ENCODE data around the gene FERMT3. TPM values are rescaled to one million over a fixed set of nuclear protein-coding genes. Genes with fewer than 3 reads are reported as not detected.

Gene FERMT3
- total and polyA plus RNA-seq, 2 of the 8 experiments (the other 6 are each of a cell fraction or from before 2014, with no cell fraction given), result 1.4 to 3.7 TPM

GRCh38 chr11:64219354-64219684 is 12.8 kb downstream of the FERMT3 start:
- no peaks in the 10 kb centered on the region for H3K9me3 ChIP-seq (ENCODE audit: insufficient read depth in 2 of 2, low read depth in 1 of 2, low read length in 1 of 2)
- H3K4me3 ChIP-seq (ENCODE audit: extremely low read depth in 1 of 4, insufficient read depth in 2 of 4, low read depth in 3 of 4, low read length in 4 of 4), result no peak overlapping the region
- H2AK5ac ChIP-seq (ENCODE audit: low read depth, low read length), result no peak overlapping the region
- H2BK5ac ChIP-seq (ENCODE audit: low read depth, low read length), result no peak overlapping the region
- POLR2A ChIA-PET (ENCODE audit: partially characterized antibody), result interaction anchor here (1.0 to 14.1 kb wide), 8 partner anchors 11 to 50 kb away, joined by 3 to 253 read pairs (median 4); partner anchors contain the start of genes FERMT3, PLCB3, STIP1 and VEGFB
- H3K4me2 ChIP-seq (ENCODE audit: insufficient read depth in 1 of 2, low read depth in 2 of 2, low read length in 2 of 2), result no peak overlapping the region
- 90% methylated on average over 7 of the region's 7 CpGs; no CpG with 5 or more reads in 1 of the 2 experiments for WGBS, 2 experiments (ENCODE audit: extremely low coverage in 1 of 2, insufficient coverage in 1 of 2, insufficient read length in 1 of 2, insufficient replicate concordance in 2 of 2, low coverage in 1 of 2, low lambda C conversion rate in 2 of 2, missing lambda C conversion rate in 1 of 2)
- no peak overlapping the region for H2BK15ac ChIP-seq (ENCODE audit: low read length)
- no peak overlapping the region for H3K27ac ChIP-seq (ENCODE audit: low read depth, low read length)
- no peak overlapping the region for H2AFZ ChIP-seq (ENCODE audit: low read length)
- H3K4me1 ChIP-seq (replicated peaks in 1 of 4; ENCODE audit: control insufficient read depth in 3 of 4, insufficient read depth in 4 of 4, low read length in 3 of 4), result no peaks in the 10 kb centered on the region
- H3K4ac ChIP-seq (replicated peaks; ENCODE audit: insufficient read length, low read depth, low read length), result no peak overlapping the region
- no peak overlapping the region for H2BK12ac ChIP-seq (ENCODE audit: low read depth, low read length)
- no peak overlapping the region for H3K23ac ChIP-seq (ENCODE audit: insufficient read length)
- H3K9ac ChIP-seq (replicated peaks in 1 of 4; ENCODE audit: extremely low read depth in 1 of 4, low read depth in 3 of 4, low read length in 3 of 4), result no peak overlapping the region
- no peak overlapping the region for H2BK120ac ChIP-seq (replicated peaks; ENCODE audit: low read depth, low read length)
- peaks cover 0 to 9% (median 5%) of the 10 kb centered on the region in 4 experiments; a peak in 5 of 8 replicates for H3K36me3 ChIP-seq (ENCODE audit: control insufficient read depth in 2 of 4, insufficient read depth in 4 of 4, low read length in 3 of 4)
- H4K5ac ChIP-seq (ENCODE audit: insufficient read length, low read depth, low read length), result no peak overlapping the region
- no peak overlapping the region for H3K18ac ChIP-seq (ENCODE audit: extremely low read depth, low read length)
- no peak overlapping the region for H3K14ac ChIP-seq (ENCODE audit: insufficient read length)
- no peaks in the 10 kb centered on the region for H3K23me2 ChIP-seq (ENCODE audit: low read depth, low read length)
- peaks cover 2 to 11% of the 10 kb centered on the region in 2 experiments for H4K20me1 ChIP-seq (replicated peaks in 1 of 2; ENCODE audit: control insufficient read depth in 1 of 2, insufficient read depth in 2 of 2, low read length in 2 of 2)
- no peaks in the 10 kb centered on the region for H3K79me2 ChIP-seq (ENCODE audit: control insufficient read depth in 1 of 2, insufficient read depth in 2 of 2, low read length in 2 of 2)
- H4K91ac ChIP-seq (replicated peaks; ENCODE audit: insufficient read length, low read length), result no peak overlapping the region
- H3K27me3 ChIP-seq (replicated peaks in 1 of 4; ENCODE audit: control insufficient read depth in 3 of 4, extremely low read depth in 1 of 4, insufficient read depth in 3 of 4, low read length in 3 of 4), result no peaks in the 10 kb centered on the region
- no peak overlapping the region for H2BK20ac ChIP-seq (ENCODE audit: low read length)
- H4K8ac ChIP-seq (ENCODE audit: extremely low read depth, insufficient read depth, low read length), result no peak overlapping the region
- no peak overlapping the region for H3K56ac ChIP-seq (replicated peaks; ENCODE audit: insufficient read length, low read depth, low read length)
- FAIRE-seq, result no peak
- no peaks in the 10 kb centered on the region for H3K79me1 ChIP-seq (ENCODE audit: low read depth, low read length)
- no peak for DNase-seq (ENCODE audit: low read depth in 1 of 2, low spot score in 2 of 2)
- CTCF ChIA-PET (ENCODE audit: partially characterized antibody), result interaction anchor here (1.1 to 2.8 kb wide), 5 partner anchors 8 to 57 kb away, joined by 3 to 19 read pairs (median 4); partner anchors contain the start of gene FERMT3
- no peak for TF ChIP-seq TAF1 (IDR thresholded peaks at IDR 0.05; ENCODE audit: low read depth, low read length)
- no peak for TF ChIP-seq HDAC2 (IDR thresholded peaks at IDR 0.05; ENCODE audit: borderline replicate concordance in 1 of 2, low read depth in 2 of 2, low read length in 2 of 2)
- TF ChIP-seq TCF12 (IDR thresholded peaks at IDR 0.05; ENCODE audit: low read depth, low read length), result no peak
- TF ChIP-seq, protein P1, sequence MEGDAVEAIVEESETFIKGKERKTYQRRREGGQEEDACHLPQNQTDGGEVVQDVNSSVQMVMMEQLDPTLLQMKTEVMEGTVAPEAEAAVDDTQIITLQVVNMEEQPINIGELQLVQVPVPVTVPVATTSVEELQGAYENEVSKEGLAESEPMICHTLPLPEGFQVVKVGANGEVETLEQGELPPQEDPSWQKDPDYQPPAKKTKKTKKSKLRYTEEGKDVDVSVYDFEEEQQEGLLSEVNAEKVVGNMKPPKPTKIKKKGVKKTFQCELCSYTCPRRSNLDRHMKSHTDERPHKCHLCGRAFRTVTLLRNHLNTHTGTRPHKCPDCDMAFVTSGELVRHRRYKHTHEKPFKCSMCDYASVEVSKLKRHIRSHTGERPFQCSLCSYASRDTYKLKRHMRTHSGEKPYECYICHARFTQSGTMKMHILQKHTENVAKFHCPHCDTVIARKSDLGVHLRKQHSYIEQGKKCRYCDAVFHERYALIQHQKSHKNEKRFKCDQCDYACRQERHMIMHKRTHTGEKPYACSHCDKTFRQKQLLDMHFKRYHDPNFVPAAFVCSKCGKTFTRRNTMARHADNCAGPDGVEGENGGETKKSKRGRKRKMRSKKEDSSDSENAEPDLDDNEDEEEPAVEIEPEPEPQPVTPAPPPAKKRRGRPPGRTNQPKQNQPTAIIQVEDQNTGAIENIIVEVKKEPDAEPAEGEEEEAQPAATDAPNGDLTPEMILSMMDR (IDR thresholded peaks at IDR 0.05; ENCODE audit: control extremely low read depth in 1 of 3, insufficient read depth in 1 of 3, low read depth in 1 of 3, low read length in 3 of 3), result no peak
- no peak for TF ChIP-seq RAD21 (IDR thresholded peaks at IDR 0.05 in 1 of 2, conservative IDR thresholded peaks at IDR 0.05 in 1 of 2; ENCODE audit: low read depth in 2 of 2, low read length in 2 of 2)
- TF ChIP-seq BRCA1 (IDR thresholded peaks at IDR 0.05; ENCODE audit: low read depth, low read length), result no peak
- no peak for TF ChIP-seq KDM1A (IDR thresholded peaks at IDR 0.05; ENCODE audit: borderline replicate concordance, low read length)
- no peak for TF ChIP-seq SRF (IDR thresholded peaks at IDR 0.05; ENCODE audit: low read depth, low read length)
- no peak for TF ChIP-seq CBX8 (IDR thresholded peaks at IDR 0.05; ENCODE audit: borderline replicate concordance, low read depth, low read length)
- TF ChIP-seq ZNF274 (IDR thresholded peaks at IDR 0.05; ENCODE audit: borderline replicate concordance, extremely low read depth, low read length), result no peak

All from H1 (cell line).